ENCODE measurements around the gene VSIG10L2.

VSIG10L2 gene

GRCh38 chr11:125930076-125930450 is 15.8 kb upstream of the VSIG10L2 start:
- no peak for DNase-seq

GRCh38 chr11:125931116-125931515 is 14.7 kb upstream of the VSIG10L2 start:
- DNase-seq = no peak

- DNase-seq = no peak
Observed at GRCh38 chr11:125931668-125932067, 14.2 kb upstream of the VSIG10L2 start.

GRCh38 chr11:125932301-125932700 is 13.5 kb upstream of the VSIG10L2 start:
- DNase-seq = no peak

- no peak for DNase-seq
Observed at GRCh38 chr11:125933030-125933813, 12.6 kb upstream of the VSIG10L2 start.

GRCh38 chr11:125934473-125934872 is 11.4 kb upstream of the VSIG10L2 start:
- DNase-seq = no peak

GRCh38 chr11:125935056-125935455 is 10.8 kb upstream of the VSIG10L2 start:
- no peak for DNase-seq

GRCh38 chr11:125935618-125936199 is 10.1 kb upstream of the VSIG10L2 start:
- no peak for DNase-seq

- DNase-seq = no peak
Observed at GRCh38 chr11:125938418-125938817, 7.4 kb upstream of the VSIG10L2 start.

- DNase-seq = no peak
Observed at GRCh38 chr11:125939081-125939521, 6.7 kb upstream of the VSIG10L2 start.

- DNase-seq = no peak
Observed at GRCh38 chr11:125940145-125940544, 5.7 kb upstream of the VSIG10L2 start.

GRCh38 chr11:125941267-125941618 is 4.6 kb upstream of the VSIG10L2 start:
- DNase-seq = no peak

- DNase-seq = peak; percentile 47
Observed at GRCh38 chr11:125941619-125942611, 3.9 kb upstream of the VSIG10L2 start.

GRCh38 chr11:125942771-125943428 is 2.9 kb upstream of the VSIG10L2 start:
- DNase-seq = no peak

- DNase-seq = no peak
Observed at GRCh38 chr11:125943661-125944349, 2.0 kb upstream of the VSIG10L2 start.

GRCh38 chr11:125944350-125945010 is 1.4 kb upstream of the VSIG10L2 start:
- no peak for DNase-seq

GRCh38 chr11:125945011-125945796 is 640 bp upstream of the VSIG10L2 start:
- DNase-seq = no peak

- DNase-seq = no peak
Observed at GRCh38 chr11:125946712-125947418, 1.0 kb downstream of the VSIG10L2 start.

GRCh38 chr11:125947419-125948277 is 1.8 kb downstream of the VSIG10L2 start:
- DNase-seq = no peak
